ENCODE measurements around the gene MAGI1. TPM values are rescaled to one million over a fixed set of nuclear protein-coding genes. Genes with fewer than 3 reads are reported as not detected.

Gene MAGI1
- total RNA-seq, 1 donor from 2014 or later: 45.8 TPM

- no peak for ATAC-seq
- Histone ChIP-seq H3K4me1 (no peaks in the 10 kb centered on the region), H3K4me3 (no peak overlapping the region), H3K9me3 (no peaks in the 10 kb centered on the region), H3K36me3 (no peaks in the 10 kb centered on the region), H3K27me3 (no peaks in the 10 kb centered on the region), H3K27ac (no peak overlapping the region)
- no peak for DNase-seq
- intact Hi-C loops (cut with DNase I): no loop called here
- TF ChIP-seq CTCF (IDR thresholded peaks at IDR 0.05): no peak
Observed at GRCh38 chr3:65587650-65588439, 450.9 kb downstream of the MAGI1 start.

DNA sequence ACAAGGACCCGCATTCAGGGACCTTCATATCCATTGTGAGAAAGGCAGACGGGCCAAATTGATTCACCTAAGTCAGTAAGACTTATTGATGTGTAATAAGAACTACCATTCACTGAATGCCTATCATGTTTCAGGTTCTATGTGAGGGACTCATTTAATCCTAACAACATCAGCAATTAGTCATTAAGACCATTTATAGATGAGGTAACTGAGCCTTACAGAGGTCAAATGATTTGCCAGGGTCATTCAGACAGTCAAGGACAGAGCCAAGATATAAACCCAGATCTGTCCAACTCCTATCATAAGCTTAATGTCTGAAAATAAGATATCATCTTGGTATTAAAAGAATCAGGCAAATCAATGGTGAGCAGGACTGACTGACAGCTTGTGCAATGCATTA lies 453.8 kb downstream of the MAGI1 start:
- no peak for TF ChIP-seq CTCF (IDR thresholded peaks at IDR 0.05)
- ATAC-seq: no peak
- no peaks in the 10 kb centered on the region for H3K36me3 ChIP-seq
- H3K4me1 ChIP-seq: no peaks in the 10 kb centered on the region
- no peak for DNase-seq
- no peak overlapping the region for H3K27ac ChIP-seq
- intact Hi-C loops (cut with DNase I): no loop called here
- no peak overlapping the region for H3K4me3 ChIP-seq
- no peaks in the 10 kb centered on the region for H3K9me3 ChIP-seq
- H3K27me3 ChIP-seq: no peaks in the 10 kb centered on the region

DNA sequence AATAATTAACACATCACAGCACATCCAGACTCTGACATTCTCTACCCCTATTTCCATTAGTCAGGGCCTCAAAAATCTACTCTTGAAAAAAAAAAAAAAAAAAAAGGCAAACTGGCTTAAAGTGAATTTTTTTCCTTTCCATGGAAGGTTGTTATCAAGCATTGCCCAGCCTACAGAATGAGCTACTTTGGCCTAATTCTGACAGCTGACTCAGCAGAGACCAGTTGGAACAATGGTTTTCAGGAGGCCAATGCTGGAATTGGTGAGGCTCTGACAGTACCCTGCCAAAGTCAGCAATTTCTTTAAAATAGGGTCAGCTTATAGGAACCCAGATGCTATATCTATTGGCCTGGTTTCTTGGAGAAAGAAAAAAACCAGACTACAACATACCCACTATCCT lies 454.7 kb downstream of the MAGI1 start:
- ATAC-seq (no peak), DNase-seq (no peak)
- no peaks in the 10 kb centered on the region for H3K36me3 ChIP-seq
- H3K9me3 ChIP-seq: no peaks in the 10 kb centered on the region
- no peaks in the 10 kb centered on the region for H3K4me1 ChIP-seq
- intact Hi-C loops (cut with DNase I): no loop called here
- H3K27me3 ChIP-seq: no peaks in the 10 kb centered on the region
- H3K4me3 ChIP-seq: no peak overlapping the region
- no peak overlapping the region for H3K27ac ChIP-seq
- no peak for TF ChIP-seq CTCF (IDR thresholded peaks at IDR 0.05)

GRCh38 chr3:65583188-65583587 lies 455.5 kb downstream of the MAGI1 start:
- Histone ChIP-seq H3K4me1 (no peaks in the 10 kb centered on the region), H3K36me3 (no peaks in the 10 kb centered on the region), H3K27ac (no peak overlapping the region), H3K4me3 (no peak overlapping the region), H3K9me3 (no peaks in the 10 kb centered on the region), H3K27me3 (no peaks in the 10 kb centered on the region)
- TF ChIP-seq CTCF (IDR thresholded peaks at IDR 0.05): no peak
- DNase-seq (no peak), ATAC-seq (no peak)
- intact Hi-C loops (cut with DNase I): no loop called here

DNA sequence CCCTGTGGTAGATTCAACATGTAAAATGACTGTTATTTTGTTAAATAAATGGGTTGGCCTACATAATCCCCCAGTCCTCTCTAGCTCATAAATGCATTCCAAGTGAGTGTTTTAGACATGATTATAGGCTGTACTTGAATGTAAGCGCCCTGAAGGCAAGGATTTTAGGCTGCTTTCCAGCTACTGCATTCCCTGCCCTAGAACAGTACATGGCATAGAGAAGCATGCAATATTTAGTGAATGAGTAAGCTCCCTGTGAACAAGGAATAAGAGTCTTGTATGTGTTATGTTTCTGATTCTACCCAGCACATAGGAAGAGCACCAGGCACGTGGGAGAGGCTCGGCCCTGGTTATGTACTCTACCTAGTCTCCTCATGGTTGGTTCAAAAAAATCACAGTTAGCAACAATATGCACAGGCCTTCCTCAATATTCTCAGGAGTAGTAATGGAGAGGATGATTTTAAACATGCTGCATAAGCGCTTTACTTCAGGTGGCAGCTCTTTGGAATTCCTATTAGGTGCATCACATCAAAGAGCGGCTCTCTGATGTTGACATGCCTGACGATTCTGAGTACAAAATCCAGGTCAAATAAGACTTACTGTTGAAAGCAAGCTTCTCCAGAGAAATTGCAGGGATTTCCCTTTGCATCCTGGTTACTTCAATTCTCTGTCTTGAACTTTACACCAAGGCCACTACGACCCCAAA lies 456.6 kb downstream of the MAGI1 start:
- intact Hi-C loops (cut with DNase I): no loop called here
- ATAC-seq: no peak

More for the DNA sequence above, 456.6 kb downstream of the MAGI1 start:
- Histone ChIP-seq H3K27me3 (no peaks in the 10 kb centered on the region), H3K36me3 (no peaks in the 10 kb centered on the region), H3K4me3 (no peak overlapping the region), H3K9me3 (no peaks in the 10 kb centered on the region), H3K27ac (no peak overlapping the region), H3K4me1 (no peaks in the 10 kb centered on the region)
- DNase-seq: no peak
- TF ChIP-seq CTCF (IDR thresholded peaks at IDR 0.05): no peak
